K562 (cell line): ENCODE results near the gene TNPO2. TPM values are rescaled to one million over a fixed set of nuclear protein-coding genes. Genes with fewer than 3 reads are reported as not detected.

Experiments
- ATAC-seq: fragments of 200-7000 bp; cut with Tn5 transposase; 3 replicates; pipeline ENCODE4 v1.9.1; 2020; ENCODE audit warnings: moderate library complexity
- BruUV-seq: library from RNA; stranded (reverse); fragments of 400-500 nt; replicated peaks from 2 replicates; lab custom pipeline; 2021; lab: Mats Ljungman, UMichigan
- CTCF ChIA-PET: fragments of 300-600 bp; formaldehyde crosslinking; extraction: SDS; loops from one replicate; lab custom pipeline; 2021; ENCODE audit warnings: low intra/inter-chr PET ratio; lab: Yijun Ruan, JAX
- POLR2A ChIA-PET: fragments of 300-600, 350-650 bp; sonication (Branson Sonifier 250); formaldehyde crosslinking; extraction: SDS; loops from one replicate; lab custom pipeline; 2021; ENCODE audit warnings: antibody characterized with exemption, inconsistent platforms; lab: Yijun Ruan, JAX
- DNase-seq, 4 experiments: peaks; one replicate each; pipeline versions ENCODE4 v3.0.0 to v3.0.0-alpha.2; 2011 to 2018; ENCODE audit warnings: low spot score in 3 of 4, mixed read lengths in 3 of 4; ENCODE audit errors: extremely low read depth in 1 of 4
- FAIRE-seq: peaks from 2 replicates; lab custom pipeline; 2011; peaks lifted over from hg19 to GRCh38; lab: Jason Lieb, UNC
- H2AFZ ChIP-seq: 2 replicates; pipeline ENCODE4 v1.6.0; 2011; ENCODE audit warnings: low read depth, low read length, control low read depth, inconsistent platforms
- H3K27ac ChIP-seq: fragments of 200-600 bp; 3 replicates; pipeline ENCODE4 v1.8.0; 2011; ENCODE audit warnings: low read depth, mild to moderate bottlenecking, control low read depth, inconsistent platforms, low read length, moderate library complexity, mixed read lengths; ENCODE audit errors: extremely low read depth
- H3K27me3 ChIP-seq, 2 experiments: fragments of 300-600 bp in 1 of 2; 2 replicates in 1 of 2; 3 replicates in 1 of 2; pipeline versions ENCODE4 v1.6.0 to v1.8.0; 2011; ENCODE audit warnings: inconsistent platforms in 2 of 2, low read length in 2 of 2, mild to moderate bottlenecking in 1 of 2, mixed read lengths in 1 of 2, moderate library complexity in 1 of 2; ENCODE audit not compliant: control insufficient read depth in 2 of 2, insufficient read depth in 2 of 2
- H3K36me3 ChIP-seq: fragments of 300-600 bp; 3 replicates; pipeline ENCODE4 v1.8.0; 2011; ENCODE audit warnings: mild to moderate bottlenecking, low read length, inconsistent platforms; ENCODE audit not compliant: control insufficient read depth, insufficient read depth
- H3K4me1 ChIP-seq, 2 experiments: fragments of 200-600 bp in 1 of 2; replicated peaks in 1 of 2; 2 replicates in 1 of 2; 3 replicates in 1 of 2; pipeline versions ENCODE4 v1.5.1 to v1.8.0; 2011; ENCODE audit warnings: inconsistent platforms in 2 of 2, low read length in 2 of 2, mild to moderate bottlenecking in 1 of 2, mixed read lengths in 1 of 2, moderate library complexity in 1 of 2; ENCODE audit not compliant: control insufficient read depth in 2 of 2, insufficient read depth in 2 of 2
- H3K4me2 ChIP-seq: 2 replicates; pipeline ENCODE4 v1.6.1; 2011; ENCODE audit warnings: low read length, control low read depth, inconsistent platforms, mixed read lengths; ENCODE audit not compliant: insufficient read depth
- H3K4me3 ChIP-seq: fragments of 200-600 bp; sonication (generic), shearing (Covaris generic); 2 replicates; pipeline ENCODE4 v1.5.1; 2016; ENCODE audit warnings: control low read depth, inconsistent platforms
- H3K79me2 ChIP-seq: fragments of 200-600 bp; 3 replicates; pipeline ENCODE4 v1.8.0; 2011; ENCODE audit warnings: low read length, inconsistent platforms; ENCODE audit not compliant: control insufficient read depth, insufficient read depth
- H3K9ac ChIP-seq, 2 experiments: 2 replicates each; pipeline versions ENCODE4 v1.6.0 to v1.6.1; 2011; ENCODE audit warnings: low read depth in 2 of 2, low read length in 2 of 2, control low read depth in 1 of 2, inconsistent platforms in 1 of 2, mild to moderate bottlenecking in 1 of 2, mixed read lengths in 1 of 2; ENCODE audit not compliant: insufficient read depth in 1 of 2
- H3K9me1 ChIP-seq: one replicate; pipeline ENCODE4 v1.6.0; 2011; ENCODE audit warnings: inconsistent platforms, mild to moderate bottlenecking, low read length, moderate library complexity; ENCODE audit not compliant: control insufficient read depth, insufficient read depth
- H3K9me3 ChIP-seq: replicated peaks from 2 replicates; pipeline ENCODE4 v1.5.1; 2011; ENCODE audit warnings: low read depth, low read length, inconsistent platforms; ENCODE audit not compliant: control insufficient read depth, insufficient read depth
- H4K20me1 ChIP-seq: replicated peaks from 2 replicates; pipeline ENCODE4 v1.6.1; 2011; ENCODE audit warnings: low read length, inconsistent platforms, mixed read lengths; ENCODE audit not compliant: control insufficient read depth, insufficient read depth
- FIP1L1 ChIP-seq: fragments of 200-400 bp; formaldehyde crosslinking; IDR thresholded peaks from 2 replicates; pipeline ENCODE4 v1.6.1; 2018; ENCODE audit warnings: mild to moderate bottlenecking, low read depth, low read length; ENCODE audit not compliant: poor library complexity, severe bottlenecking
- HNRNPLL ChIP-seq: fragments of 200-400 bp; formaldehyde crosslinking; IDR thresholded peaks from 2 replicates; pipeline ENCODE4 v1.6.1; 2017; ENCODE audit warnings: low read length, low read depth, mild to moderate bottlenecking; ENCODE audit not compliant: poor library complexity, severe bottlenecking
- SAFB2 ChIP-seq: fragments of 200-400 bp; formaldehyde crosslinking; IDR thresholded peaks from 2 replicates; pipeline ENCODE4 v1.6.1; 2018; ENCODE audit warnings: borderline replicate concordance, low read length, low read depth, moderate library complexity; ENCODE audit not compliant: severe bottlenecking
- ZNF124 ChIP-seq: sonication (generic); formaldehyde crosslinking; IDR thresholded peaks from 2 replicates; pipeline ENCODE4 v1.8.1; 2022; ENCODE audit warnings: missing genetic modification reagents
- WGBS: fragments of 100-300 bp; shearing (Covaris generic); methylation state at CpG from one replicate; pipeline ENCODE4 v1.1.6; 2016; ENCODE audit warnings: low coverage, mixed read lengths; ENCODE audit not compliant: insufficient coverage; ENCODE audit errors: missing lambda C conversion rate; 5-methylcytosine and 5-hydroxymethylcytosine counted together
- in situ Hi-C: fragments of 300-500 bp; cut with MboI; formaldehyde crosslinking; loops from 4 replicates; pipeline ENCODE4 v1.15.0; 2018; ENCODE audit warnings: inconsistent platforms, mixed read lengths
- intact Hi-C: fragments of 100-400 bp; cut with micrococcal nuclease; formaldehyde crosslinking; loops from 2 replicates; pipeline ENCODE4 v1.14.2; 2022
- polyA plus RNA-seq, 8 experiments: library from polyadenylated mRNA; depleted of rRNA in 4 of 8; stranded (reverse) in 5 of 8; unstranded in 3 of 8; fragments of >200 nt; fragmentation: Nextera tagmentation in 2 of 8; fragmentation: Illumina TruSeq in 1 of 8; extraction: Ambion mirVana in 2 of 8; extraction: Trizol in 1 of 8; gene quantifications; 2 replicates each; pipeline versions ENCODE4 v1.2.1 to v1.2.3, GENCODE V29; 2011 to 2014; ENCODE audit warnings: inconsistent platforms in 1 of 8, missing spikeins in 1 of 8
- total RNA-seq, 7 experiments: library from RNA; depleted of rRNA in 6 of 7; stranded (reverse); fragments of >200 nt in 6 of 7; fragmentation: Illumina TruSeq in 2 of 7; extraction: Trizol in 2 of 7; gene quantifications; 2 replicates each; pipeline versions ENCODE4 v1.2.1 to v1.2.3, GENCODE V29; 2011 to 2021; ENCODE audit warnings: low replicate concordance in 1 of 7
- TF ChIP-seq, protein P1 (sequence below): fragments of 450-650 bp; formaldehyde crosslinking; IDR thresholded peaks from 2 replicates; pipeline ENCODE4 v1.4.0; 2020; ENCODE audit warnings: mild to moderate bottlenecking, moderate library complexity
- TF ChIP-seq, protein P2 (sequence below): sonication (generic); formaldehyde crosslinking; IDR thresholded peaks from 2 replicates; pipeline ENCODE4 v1.8.0; 2022; ENCODE audit warnings: missing genetic modification reagents, mild to moderate bottlenecking, borderline replicate concordance

The TNPO2 gene
- total and polyA plus RNA-seq, 9 of the 15 experiments (the other 6 are each of a cell fraction or from before 2014, with no cell fraction given): 6.0 to 126 (median 53.8) TPM

DNA sequence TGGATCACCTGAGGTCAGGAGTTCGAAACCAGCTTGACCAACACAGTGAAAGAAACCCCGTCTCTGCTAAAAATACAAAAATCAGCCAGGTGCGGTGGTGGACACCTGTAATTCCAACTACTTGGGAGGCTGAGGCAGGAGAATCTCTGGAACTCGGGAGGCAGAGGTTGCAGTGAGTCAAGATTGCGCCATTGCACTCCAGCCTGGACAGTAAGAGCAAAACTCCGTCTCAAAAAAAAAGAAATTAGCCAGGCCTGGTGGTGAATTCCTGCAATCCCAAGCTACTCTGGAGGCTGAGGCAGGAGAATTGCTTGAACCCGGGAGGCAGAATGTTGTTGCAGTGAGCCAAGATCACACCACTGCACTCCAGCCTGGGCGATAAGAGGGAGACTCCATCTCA, 15.1 kb downstream of the TNPO2 start:
- TF ChIP-seq, protein P1, sequence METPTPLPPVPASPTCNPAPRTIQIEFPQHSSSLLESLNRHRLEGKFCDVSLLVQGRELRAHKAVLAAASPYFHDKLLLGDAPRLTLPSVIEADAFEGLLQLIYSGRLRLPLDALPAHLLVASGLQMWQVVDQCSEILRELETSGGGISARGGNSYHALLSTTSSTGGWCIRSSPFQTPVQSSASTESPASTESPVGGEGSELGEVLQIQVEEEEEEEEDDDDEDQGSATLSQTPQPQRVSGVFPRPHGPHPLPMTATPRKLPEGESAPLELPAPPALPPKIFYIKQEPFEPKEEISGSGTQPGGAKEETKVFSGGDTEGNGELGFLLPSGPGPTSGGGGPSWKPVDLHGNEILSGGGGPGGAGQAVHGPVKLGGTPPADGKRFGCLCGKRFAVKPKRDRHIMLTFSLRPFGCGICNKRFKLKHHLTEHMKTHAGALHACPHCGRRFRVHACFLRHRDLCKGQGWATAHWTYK (CRISPR knock-in tag): no peak
- TF ChIP-seq, protein P2, sequence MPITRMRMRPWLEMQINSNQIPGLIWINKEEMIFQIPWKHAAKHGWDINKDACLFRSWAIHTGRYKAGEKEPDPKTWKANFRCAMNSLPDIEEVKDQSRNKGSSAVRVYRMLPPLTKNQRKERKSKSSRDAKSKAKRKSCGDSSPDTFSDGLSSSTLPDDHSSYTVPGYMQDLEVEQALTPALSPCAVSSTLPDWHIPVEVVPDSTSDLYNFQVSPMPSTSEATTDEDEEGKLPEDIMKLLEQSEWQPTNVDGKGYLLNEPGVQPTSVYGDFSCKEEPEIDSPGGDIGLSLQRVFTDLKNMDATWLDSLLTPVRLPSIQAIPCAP (CRISPR knock-in tag): no peak
- TF ChIP-seq ZNF124 (CRISPR knock-in tag) (no peak), SAFB2 (no peak), HNRNPLL (no peak), FIP1L1 (no peak)
- ATAC-seq (no peak), DNase-seq (no peak), FAIRE-seq (no peak)
- Histone ChIP-seq H3K27me3 (no peaks in the 10 kb centered on the region), H3K9ac (no peak overlapping the region), H3K4me3 (no peak overlapping the region), H3K9me3 (no peaks in the 10 kb centered on the region), H3K9me1 (peaks cover 3% of the 10 kb centered on the region), H3K36me3 (peaks cover 88% of the 10 kb centered on the region), H3K79me2 (peaks cover 8% of the 10 kb centered on the region; the same call in 2 of the 3 replicates), H3K4me2 (no peak overlapping the region), H4K20me1 (no peaks in the 10 kb centered on the region; the same call in 1 of the 2 replicates), H2AFZ (no peak overlapping the region), H3K27ac (no peak overlapping the region), H3K4me1 (peaks cover 0 to 20% of the 10 kb centered on the region in 2 experiments; a peak in 1 of 5 replicates)
- ChIA-PET CTCF (no interaction called here), POLR2A (interaction anchor here (0.7 to 1.6 kb wide), 3 partner anchors 10 to 92 kb away, joined by 3 to 4 read pairs (median 3); no protein-coding TSS in a partner anchor)
- 98% methylated on average over 8 of the region's 8 CpGs for WGBS
- intact Hi-C loops (no loop called here), in situ Hi-C loops (no loop called here)
- BruUV-seq: no TSS peak
